Heart left ventricle (tissue), 13 donors: Measurements from ENCODE around the gene CENPP.

Experiments used
- CTCF ChIP-seq, 12 donors: fragments of 200-600 bp; sonication (generic) in 4 of 12; IDR thresholded peaks; one replicate each; pipeline versions ENCODE4 v1.5.0 to v1.8.0; 2018 to 2022; ENCODE audit warnings: antibody characterized with exemption in 12 of 12, mild to moderate bottlenecking in 5 of 12
- POLR2A ChIP-seq, 2 donors: fragments of 450-650 bp; IDR thresholded peaks; one replicate each; pipeline ENCODE4 v1.6.1; 2017; ENCODE audit warnings: antibody characterized with exemption in 2 of 2, mild to moderate bottlenecking in 2 of 2, moderate library complexity in 2 of 2
- donor health status: ischemic (EF 13 %, LVEDD 7.1; RV severe dilation, severe dysfunction).
- donor health status: DM: no; HTN: yes; CAD: no.
- donor health status: DM: no; HTN: no; CAD: no.
- donor health status: ischemic (EF 25% LVEDD 6.9; RV normal size, moderate dysfunction).
- donor health status: ischemic (EF 25% LVEDD 5.7; RV mildly dilated, moderate dysfunction).
- donor health status: ischemic (EF 35%, LVEDD 5.7; RV mildly dilated, moderate dysfunction).
- donor health status: nonischemic (EF 11% LVEDD 7.7; RV severe dilation, severe dysfunction).
- donor health status: DM: yes; HTN: yes; CAD: no.
- donor health status: PGD.
- donor health status: ischemic (EF 29% LVEDD 5.4; RV normal size, mild dysfunction).
- donor health status: nonischemic (EF 23%, LVEDD 6.1; RV moderate dilation, normal function).

- no peak for TF ChIP-seq CTCF (IDR thresholded peaks at IDR 0.05)
- no peak for TF ChIP-seq POLR2A (IDR thresholded peaks at IDR 0.05)
Measured at GRCh38 chr9:92527291-92527828, 201.6 kb downstream of the CENPP start.
